Mammary epithelial cell (primary cell): Measurements from ENCODE around the gene RHBDL1.
A peak's percentile ranks its signal among the peaks of the same experiment; 100 is the strongest.

ENCODE experiments used
- CTCF ChIP-seq, 2 donors: IDR thresholded peaks in 1 of 2; conservative IDR thresholded peaks in 1 of 2; 2 replicates each; pipeline ENCODE4 v1.5.1; 2011 to 2012; ENCODE audit warnings: inconsistent platforms in 2 of 2, low read length in 2 of 2, mild to moderate bottlenecking in 2 of 2, control low read depth in 1 of 2, low read depth in 1 of 2; ENCODE audit not compliant: insufficient read depth in 1 of 2; ENCODE audit errors: extremely low read depth in 1 of 2
- EZH2 ChIP-seq: IDR thresholded peaks from 2 replicates; pipeline ENCODE4 v1.6.1; 2012; ENCODE audit warnings: low read length, inconsistent platforms, borderline replicate concordance

- TF ChIP-seq CTCF (conservative IDR thresholded peaks at IDR 0.05 in 1 of 2, IDR thresholded peaks at IDR 0.05 in 1 of 2; ENCODE audit: extremely low read depth in 1 of 2, insufficient read depth in 1 of 2, low read depth in 1 of 2, low read length in 2 of 2) (no peak), EZH2 (peak; percentile 9)
These were observed 31.0 kb downstream of the RHBDL1 start for GRCh38 chr16:706189-707061.
